HL-60/S4 treated with retinoic acid at 250 ng/mL for 4 days and 3 days (cell line): Measurements from ENCODE around the gene PTPRU.

ENCODE experiments used
- in situ Hi-C: fragments of 300-500 bp; cut with MboI; formaldehyde crosslinking; loops from 2 replicates; pipeline ENCODE4 v1.7.0; 2022; ENCODE audit warnings: low sequenced_read_pairs

PTPRU gene

DNA sequence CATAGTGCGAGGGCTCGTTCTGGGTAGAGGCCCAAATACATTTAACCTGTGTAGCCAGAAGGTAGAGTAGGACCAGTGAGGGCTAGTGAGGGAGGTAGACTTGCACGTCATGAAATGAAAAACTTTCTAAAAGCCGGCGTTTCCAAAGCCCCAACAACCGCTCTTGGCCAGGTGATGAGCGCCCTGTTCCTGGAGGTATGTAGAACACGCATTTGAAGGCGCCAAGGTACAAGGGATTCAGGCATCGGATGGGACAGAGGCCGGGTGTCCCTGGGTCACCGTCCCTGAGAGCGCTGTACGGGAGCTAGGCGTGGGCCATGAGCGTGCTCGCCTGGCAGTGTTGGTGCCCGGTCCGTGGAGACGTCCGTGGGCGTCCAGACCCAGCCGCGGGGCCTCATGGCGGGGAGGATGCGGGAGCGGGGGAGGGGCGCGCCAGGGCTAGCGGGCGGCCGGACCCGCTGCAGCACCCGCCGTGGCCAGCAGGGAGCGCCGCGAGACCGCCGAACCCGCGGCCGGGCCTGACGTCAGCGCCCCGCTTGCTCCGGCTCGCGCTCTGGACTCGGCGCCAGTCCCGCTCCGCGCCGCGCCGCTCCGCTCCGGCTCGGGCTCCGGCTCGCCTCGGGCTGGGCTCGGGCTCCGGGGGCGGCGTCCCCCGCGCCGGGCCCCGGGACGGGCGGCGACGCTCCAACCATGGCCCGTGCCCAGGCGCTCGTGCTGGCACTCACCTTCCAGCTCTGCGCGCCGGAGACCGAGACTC lies at the start of gene PTPRU:
TSS of gene PTPRU (plus strand) at position 568 of the 757 bp plus-strand sequence. CDS start at position 691, 123 bp downstream.
- in situ Hi-C loops = no loop called here

DNA sequence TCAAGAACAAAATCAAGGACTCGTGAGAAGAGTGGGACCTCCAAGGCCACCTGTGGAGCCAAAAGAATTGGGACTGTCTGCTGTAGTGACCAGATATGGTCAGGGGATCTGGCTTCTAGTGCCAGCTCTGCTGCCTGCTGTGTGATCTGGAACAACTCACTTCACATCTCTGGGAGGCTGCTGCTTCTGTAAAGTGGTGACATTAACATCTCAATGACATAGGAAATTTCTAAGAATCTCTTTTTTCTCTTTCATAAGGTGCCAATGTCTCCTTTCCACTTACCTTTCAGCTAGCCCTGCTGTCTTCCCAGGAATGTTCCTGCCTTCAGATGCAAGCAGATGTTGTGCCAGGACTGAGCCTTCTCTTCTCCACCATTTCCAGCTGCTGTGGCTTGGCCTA lies 49.6 kb upstream of the PTPRU start:
- in situ Hi-C loops = no loop called here

DNA sequence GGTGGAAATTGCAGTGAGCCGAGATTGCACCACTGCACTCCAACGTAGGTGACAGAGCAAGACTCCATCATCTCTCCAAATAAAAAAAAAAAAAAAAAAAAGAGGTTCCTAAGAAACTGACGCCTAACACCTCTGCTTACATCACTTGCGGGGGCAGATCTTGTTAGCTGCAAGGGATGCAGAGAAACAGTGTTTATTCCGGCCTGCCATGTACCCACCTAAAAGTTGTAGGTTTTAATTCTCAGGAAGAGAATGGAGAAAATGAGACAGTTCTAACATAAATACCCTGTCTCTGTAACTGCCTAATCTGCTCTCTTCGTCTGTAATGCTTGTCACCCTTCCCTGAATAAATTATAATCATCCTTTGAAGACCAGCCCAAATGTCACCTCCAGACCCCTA lies 45.6 kb upstream of the PTPRU start:
- in situ Hi-C loops = loop anchor here (10.0 kb wide), 1 partner anchor 306 kb away; no protein-coding TSS in a partner anchor

DNA sequence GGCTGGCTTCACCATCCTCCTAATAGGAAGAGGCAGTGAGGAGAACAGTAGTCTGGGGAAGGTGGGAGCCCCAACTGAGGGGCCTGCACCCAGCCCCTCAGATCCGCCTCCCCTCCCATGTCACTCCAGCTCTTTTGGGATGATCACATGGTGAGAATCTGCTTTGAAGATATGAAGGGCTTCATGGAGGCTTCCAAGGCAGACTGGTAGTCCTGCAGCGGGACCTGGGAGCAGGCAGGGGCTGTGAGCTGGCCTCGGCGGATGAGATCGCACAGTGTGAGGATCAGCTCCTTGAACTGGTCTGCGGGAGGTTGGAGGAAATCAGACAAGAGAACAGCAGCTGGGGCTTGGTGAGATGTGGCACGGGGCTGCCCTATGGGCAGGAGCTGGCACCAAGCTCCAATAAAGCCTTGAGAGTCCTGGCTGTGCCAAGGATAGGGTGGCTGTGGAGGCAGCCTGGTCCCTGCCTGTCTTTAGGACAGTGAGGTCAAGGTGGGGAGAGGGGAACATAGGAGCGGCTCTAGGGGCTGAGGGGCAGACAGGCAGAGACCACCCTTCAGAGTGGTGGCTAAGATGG lies 42.4 kb upstream of the PTPRU start:
- in situ Hi-C loops = loop anchor here (10.0 kb wide), 1 partner anchor 309 kb away; no protein-coding TSS in a partner anchor

DNA sequence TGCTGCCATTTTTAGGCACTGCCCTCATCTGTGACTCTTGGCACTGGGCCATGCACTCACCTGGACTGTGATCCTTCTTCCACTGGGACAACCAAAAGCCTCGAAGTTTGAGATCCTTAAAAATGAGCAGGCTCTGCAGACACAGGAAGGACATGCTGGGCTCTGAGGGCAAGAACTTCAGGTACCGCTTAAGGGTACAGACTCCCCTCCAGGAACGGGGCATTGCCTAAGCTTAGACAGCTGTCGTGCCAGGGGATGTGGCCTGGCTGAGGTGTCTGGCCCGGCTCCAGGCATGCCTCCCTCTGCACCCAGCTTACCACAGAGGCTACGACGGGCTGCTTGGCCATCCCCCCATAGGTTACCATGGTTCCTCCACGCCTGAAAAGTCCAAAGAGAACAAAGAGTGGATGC lies 40.4 kb upstream of the PTPRU start:
- in situ Hi-C loops = loop anchor here (10.0 kb wide), 1 partner anchor 311 kb away; no protein-coding TSS in a partner anchor

DNA sequence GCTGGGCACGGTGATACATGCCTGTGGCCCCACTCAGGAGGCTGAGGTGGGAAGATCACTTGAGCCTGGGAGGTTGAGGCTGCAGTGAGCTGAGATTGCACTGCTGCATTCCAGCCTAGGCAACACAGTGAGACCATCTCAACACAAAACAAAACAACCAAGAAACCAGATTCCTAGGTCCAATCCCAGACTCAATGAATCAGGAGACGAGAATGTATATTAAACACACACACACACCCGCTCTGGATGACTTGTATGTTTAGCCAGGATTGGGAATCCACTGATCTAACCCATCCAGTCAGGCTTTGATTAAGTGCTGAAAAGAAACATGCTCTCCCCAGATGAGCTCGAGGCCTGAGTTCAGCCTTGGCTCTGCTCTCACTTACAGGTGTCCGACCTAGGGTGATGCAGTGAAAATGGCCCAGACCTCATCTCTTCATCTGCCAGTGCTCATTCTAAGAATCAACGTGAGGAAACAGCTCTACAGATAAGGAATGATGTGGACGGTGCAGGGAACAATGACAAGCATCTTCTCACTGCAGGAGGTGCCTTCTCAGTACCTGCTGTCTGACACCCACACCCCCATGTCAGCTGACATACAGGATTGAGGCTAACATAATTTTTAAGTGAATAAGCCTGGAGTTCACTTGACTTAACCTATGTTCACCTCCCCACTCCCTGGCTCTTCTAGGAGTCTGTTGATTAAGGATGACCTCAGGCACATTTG lies 39.3 kb upstream of the PTPRU start:
- in situ Hi-C loops = loop anchor here (10.0 kb wide), 1 partner anchor 312 kb away; no protein-coding TSS in a partner anchor

DNA sequence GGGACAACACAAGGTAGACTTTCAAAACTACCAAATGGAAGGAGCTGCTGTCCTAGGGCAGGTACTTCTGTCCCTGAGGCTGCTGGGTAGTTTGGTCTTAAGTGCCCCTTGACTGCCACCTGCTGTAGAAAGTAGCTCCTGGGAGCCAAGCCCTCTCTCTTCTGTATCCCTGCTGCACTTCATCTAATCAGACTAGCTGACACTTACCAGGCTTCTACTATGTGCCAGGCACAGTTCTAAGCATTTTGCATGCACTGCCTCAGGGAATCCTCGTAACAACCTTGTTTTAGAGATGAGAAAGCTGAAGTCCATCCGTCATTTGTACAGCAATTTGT lies 38.8 kb upstream of the PTPRU start:
- in situ Hi-C loops = loop anchor here (10.0 kb wide), 1 partner anchor 313 kb away; no protein-coding TSS in a partner anchor

DNA sequence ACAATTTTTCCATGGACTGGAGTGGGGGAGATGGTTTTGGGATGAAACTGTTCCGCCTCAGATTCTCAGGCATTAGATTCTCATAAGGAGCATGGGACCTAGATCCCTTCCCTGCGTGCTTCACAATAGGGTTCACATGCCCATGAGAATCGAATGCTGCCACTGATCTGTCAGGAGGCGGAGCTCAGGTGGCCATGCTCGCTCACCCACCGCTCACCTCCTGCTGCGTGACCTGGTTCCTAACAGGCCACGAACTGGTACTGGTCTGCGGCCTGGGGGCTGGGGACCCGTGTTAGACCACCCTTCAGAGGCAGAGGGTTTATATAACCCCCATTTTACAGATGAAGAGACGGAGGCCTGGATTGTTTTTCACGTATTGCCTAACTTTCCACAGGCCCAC lies 38.3 kb upstream of the PTPRU start:
- in situ Hi-C loops = loop anchor here (10.0 kb wide), 1 partner anchor 313 kb away; no protein-coding TSS in a partner anchor

DNA sequence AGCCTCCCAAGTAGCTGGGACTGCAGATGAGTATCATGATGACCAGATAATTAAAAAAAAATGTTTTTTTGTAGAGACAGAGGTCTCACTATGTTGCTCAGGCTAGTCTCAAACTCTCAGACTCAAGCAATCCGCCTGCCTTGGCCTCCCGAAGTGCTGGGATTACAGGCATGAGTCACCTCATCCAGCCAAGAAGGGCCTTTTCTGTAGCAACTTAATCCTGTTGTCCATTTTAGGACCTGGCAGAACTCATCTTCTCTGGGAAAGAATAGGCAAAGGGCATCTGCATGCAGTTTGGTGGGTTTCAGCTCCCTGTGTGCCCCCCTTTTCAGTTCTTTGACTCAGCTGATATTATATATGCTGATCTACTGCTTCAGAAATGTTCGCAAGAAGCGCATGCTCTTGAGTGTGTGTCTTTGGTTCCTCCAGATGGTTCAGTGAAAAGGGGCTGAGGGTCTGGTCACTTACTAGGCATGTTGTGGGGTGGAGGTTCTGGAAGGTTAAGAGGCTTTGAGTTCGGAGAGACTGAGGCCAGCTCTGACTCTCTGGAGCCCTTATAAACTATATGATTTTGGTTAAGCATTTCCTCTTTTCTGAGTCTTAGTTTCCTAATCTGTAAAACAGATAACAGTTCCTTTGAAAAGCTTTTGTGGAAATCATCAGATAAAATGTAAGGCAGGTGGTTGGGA lies 35.3 kb upstream of the PTPRU start:
- in situ Hi-C loops = no loop called here

DNA sequence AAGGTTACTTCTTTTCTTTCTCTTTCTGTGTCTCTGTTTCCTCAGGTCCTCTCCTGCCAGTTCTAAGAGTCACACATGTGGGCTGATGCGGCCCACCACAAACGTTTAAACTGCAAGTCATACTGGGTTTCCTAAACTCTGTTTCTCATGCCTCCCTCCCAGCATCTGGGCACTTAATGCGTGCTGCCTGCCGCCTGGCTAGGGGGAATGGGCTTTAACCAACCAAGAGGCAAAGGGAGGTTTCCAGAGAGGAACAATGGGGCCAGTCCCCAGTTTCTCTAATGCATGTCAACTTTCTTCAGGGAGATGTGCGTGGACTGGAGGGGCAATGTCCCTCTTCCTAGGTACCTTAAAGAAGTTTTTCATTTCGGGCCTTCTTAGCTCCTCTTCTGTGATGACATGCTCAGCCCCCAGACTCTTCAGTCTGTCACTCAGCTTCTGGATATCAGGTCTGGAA lies 34.7 kb upstream of the PTPRU start:
- in situ Hi-C loops = no loop called here

DNA sequence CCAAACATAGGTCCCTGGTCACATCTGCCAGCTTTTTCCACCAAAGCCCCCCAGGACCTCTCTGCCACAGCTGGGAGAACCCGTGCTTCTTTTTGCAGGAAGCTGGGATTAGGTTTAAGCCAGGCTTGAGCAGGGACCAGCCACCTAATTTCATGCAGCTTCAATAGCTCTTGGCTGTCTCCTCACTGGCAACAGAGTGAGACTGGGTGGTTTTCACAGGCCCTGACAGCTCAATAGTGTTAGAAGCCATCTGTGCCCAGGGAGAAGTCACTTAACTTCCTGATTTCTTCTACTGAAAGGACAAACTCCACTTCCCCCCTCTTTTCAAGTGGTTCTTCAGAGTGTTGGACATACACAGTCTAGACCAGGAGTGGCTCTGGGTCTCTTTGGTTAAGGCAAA lies 34.3 kb upstream of the PTPRU start:
- in situ Hi-C loops = no loop called here

DNA sequence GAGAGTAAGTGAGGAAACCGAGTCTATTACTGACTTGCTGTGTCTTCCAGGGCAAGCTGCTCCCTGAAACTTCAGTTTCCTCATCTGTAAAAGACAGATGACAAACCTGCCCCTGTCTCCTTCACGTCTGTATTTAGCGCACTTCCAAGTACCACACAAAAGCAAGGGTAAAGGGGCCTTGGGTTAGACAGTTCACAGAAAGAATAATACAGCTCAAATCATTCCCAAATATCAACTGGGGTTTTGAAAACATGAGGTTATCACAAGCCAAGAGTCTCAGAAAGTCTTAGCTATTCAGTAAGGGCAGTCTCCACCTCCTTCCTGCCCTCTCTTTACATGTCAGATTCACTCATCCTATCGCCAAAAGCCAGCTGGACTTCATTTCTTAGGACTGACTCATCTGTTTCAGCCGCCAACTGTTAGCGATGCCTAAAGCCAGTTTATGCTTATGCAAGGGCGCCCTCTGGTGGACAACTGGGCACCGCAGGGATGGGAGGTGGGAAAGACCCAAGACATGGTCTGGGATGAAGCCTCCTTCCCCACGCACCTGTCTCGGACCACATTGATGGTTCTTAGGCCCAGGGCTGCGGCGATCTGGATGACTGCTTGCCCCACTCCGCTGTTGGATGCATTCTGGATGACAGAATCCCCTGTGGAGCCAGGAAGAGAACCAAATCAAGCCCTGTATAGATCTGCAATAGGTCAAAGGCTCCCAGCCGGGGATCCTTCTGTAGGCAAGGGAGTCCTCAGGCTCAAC lies 33.6 kb upstream of the PTPRU start:
- in situ Hi-C loops = no loop called here

DNA sequence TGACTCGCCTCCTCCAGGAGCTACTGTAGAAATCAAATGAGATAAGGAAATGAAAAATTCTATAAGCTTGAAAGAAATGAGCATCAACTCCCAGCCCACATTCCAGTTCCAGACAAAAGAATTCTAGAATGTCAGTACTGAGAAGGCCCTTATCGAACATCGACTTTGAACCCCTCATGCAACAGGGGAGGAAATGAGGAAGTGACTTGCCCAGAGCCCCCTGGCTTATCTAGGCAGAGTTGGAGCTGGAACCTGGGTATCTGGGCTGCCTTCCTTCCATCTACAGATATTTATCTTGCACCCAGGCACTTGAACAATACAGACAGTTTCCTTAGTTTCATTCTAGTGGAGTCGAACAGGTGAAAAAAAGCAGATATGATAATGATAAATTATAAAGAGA lies 27.9 kb upstream of the PTPRU start:
- in situ Hi-C loops = no loop called here

DNA sequence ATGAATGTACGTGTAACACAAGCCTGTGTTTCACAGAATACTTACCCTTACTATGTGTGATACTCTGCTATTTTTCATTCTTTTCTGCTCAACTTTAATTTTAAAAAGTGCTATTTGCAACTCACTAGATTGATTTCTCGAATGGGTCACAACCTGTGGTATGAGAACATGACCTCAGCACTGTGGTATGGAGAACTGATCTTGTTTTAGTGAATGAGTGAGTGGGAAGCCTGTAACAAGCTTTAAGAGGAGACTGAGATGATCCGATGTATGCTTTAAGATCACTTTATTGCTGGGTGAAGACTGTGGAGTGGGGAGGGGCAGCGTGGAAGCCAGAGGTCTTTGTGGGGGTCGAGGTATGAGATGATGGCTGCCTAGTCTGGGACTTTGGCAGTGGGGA lies 27.1 kb upstream of the PTPRU start:
- in situ Hi-C loops = no loop called here

DNA sequence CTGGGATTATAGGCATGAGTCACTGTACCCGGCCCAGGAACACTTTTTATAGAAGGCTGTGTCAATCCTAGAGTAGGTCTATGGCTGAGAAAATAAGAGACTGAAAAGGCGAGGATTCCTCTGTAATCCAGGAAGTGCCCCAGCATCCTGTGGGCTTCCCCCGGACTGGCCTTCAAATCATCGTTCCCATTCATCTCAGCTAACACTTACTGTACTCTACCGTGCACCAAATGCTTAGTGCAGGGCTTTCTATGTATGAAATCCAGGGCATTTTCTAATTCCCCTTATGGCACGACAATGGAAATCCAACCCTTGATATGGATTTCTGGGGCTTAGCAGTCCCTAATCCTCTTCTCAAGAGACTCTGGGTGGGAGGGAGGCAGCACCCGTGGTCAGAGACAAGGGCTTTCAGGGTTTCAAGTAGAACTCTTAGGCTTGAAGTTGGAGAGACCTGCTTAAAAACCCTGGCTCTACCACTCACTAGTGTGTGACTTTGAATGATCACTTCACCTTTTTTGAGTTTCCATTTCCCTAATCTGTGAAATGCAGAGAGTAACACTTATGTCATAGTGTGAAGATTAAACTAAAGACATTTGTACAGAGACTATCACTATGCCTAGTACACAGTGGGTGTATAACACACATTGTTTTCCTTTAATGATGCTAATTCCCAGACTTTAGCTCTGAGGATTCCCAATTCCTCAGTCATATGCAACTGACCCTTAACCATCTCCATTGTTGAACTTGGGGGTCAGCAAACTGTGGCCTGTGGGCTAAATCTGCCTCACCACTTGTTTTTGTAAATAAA lies 25.8 kb upstream of the PTPRU start:
- in situ Hi-C loops = no loop called here

DNA sequence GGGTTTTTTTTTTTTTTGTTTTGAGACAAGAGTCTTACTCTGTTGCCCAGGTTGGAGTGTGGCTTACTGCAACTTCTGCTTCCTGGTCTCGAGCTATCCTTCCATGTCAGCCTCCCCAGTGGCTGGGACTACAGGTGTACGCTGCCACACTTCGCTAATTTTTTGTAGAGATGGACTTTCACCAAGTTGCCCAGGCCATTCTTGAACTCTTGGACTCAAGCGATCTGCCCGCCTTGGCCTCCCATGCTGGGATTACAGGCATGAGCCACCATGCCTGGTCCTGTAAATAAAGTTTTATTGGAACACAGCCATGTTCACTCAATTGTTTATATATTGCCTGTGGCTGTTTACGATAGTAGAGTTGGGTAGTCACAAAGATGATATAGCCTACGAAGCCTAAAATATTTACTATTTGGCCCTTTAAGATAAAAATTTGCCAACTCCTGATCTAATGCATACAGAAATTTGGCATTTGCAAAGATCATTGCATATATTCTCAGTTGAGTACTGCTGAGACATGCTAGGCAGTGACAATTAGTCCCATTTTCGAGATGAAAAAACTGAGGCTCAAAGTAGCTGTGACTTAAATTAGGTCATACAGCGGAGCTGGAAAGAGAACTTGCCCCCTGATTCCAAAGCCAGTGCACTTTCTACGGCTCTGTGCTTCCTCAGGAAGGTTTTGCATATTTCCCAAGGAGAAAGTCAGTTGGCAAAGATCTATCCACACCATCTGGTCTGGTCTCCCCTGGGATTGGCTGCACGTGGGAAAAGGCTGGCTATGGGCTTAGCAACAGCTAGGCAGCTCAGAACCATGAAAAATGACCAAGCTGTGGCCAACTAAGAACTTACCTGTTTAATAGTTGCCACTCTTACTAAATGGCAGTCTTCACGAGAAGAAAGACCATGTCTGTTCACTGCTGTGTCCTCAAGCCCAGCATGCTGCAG lies 25.0 kb upstream of the PTPRU start:
- in situ Hi-C loops = no loop called here

DNA sequence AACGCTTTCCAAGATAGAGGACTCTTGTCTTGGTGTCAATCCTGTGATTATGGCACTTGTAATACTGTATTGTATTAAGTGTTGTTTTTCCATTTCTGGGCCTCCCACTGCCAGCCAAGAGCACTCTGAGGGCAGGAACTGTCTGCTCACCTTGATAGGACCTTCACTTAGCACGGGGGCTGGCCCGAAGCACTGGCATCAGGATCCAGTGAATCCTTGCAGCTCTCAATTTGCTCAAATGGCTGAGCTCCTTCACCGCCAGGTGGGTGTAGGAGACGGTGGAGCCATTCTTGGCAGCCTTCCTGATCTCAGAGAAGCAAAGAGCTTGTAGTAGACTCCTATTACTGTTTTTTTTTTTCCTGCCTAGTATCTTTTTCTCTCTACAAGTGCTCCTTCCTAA lies 23.3 kb upstream of the PTPRU start:
- in situ Hi-C loops = no loop called here

DNA sequence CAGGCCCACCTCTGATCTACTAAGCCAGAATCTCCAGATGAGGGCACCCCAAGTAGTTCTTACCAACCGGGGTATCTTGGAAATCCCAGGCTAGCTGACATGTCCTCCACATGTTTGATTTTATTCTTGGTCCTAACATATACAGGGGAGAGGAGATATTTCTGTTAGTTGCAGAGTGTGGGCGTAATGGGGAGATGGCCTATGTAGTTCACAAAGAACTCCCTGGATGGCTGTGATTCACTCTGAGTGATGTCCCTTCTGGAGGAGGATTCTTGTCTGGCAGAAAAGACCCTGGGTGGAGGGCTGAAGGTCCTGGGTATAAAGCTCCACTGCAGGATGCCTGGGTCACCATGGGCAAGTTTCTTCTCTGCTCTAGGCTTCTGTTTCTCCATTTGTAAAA lies 18.7 kb upstream of the PTPRU start:
- in situ Hi-C loops = no loop called here
